HG02678 (cell line): ENCODE results near the gene SOAT1.

ENCODE experiments used
- ATAC-seq: cut with Tn5 transposase; IDR thresholded peaks from one replicate; pipeline ENCODE4 v1.9.1; 2021; ENCODE audit warnings: mild to moderate bottlenecking, moderate library complexity; ENCODE audit not compliant: unreplicated experiment

SOAT1 gene

GRCh38 chr1:179303200-179303785, 9.7 kb downstream of the SOAT1 start:
- no peak for ATAC-seq

- no peak for ATAC-seq
Observed at GRCh38 chr1:179305450-179305849, 11.9 kb downstream of the SOAT1 start.

- ATAC-seq = no peak
Observed at GRCh38 chr1:179310291-179310690, 16.7 kb downstream of the SOAT1 start.

GRCh38 chr1:179310721-179311120, 17.1 kb downstream of the SOAT1 start:
- ATAC-seq = no peak

GRCh38 chr1:179311149-179311700, 17.6 kb downstream of the SOAT1 start:
- ATAC-seq = no peak

- ATAC-seq = no peak
Observed at GRCh38 chr1:179313004-179313403, 19.4 kb downstream of the SOAT1 start.

GRCh38 chr1:179314928-179315327, 21.3 kb downstream of the SOAT1 start:
- no peak for ATAC-seq

GRCh38 chr1:179318491-179318890, 24.9 kb downstream of the SOAT1 start:
- no peak for ATAC-seq

- no peak for ATAC-seq
Observed at GRCh38 chr1:179321533-179322216, 28.1 kb downstream of the SOAT1 start.

- no peak for ATAC-seq
Observed at GRCh38 chr1:179322557-179322956, 29.0 kb downstream of the SOAT1 start.

- no peak for ATAC-seq
Observed at GRCh38 chr1:179323436-179323835, 29.8 kb downstream of the SOAT1 start.

- ATAC-seq = no peak
Observed at GRCh38 chr1:179325836-179326235, 32.2 kb downstream of the SOAT1 start.

GRCh38 chr1:179326746-179327145, 33.1 kb downstream of the SOAT1 start:
- ATAC-seq = no peak

GRCh38 chr1:179327196-179327595, 33.6 kb downstream of the SOAT1 start:
- no peak for ATAC-seq

GRCh38 chr1:179327679-179328078, 34.1 kb downstream of the SOAT1 start:
- ATAC-seq = no peak

GRCh38 chr1:179329862-179330261, 36.3 kb downstream of the SOAT1 start:
- no peak for ATAC-seq

- no peak for ATAC-seq
Observed at GRCh38 chr1:179334440-179334839, 40.8 kb downstream of the SOAT1 start.

- no peak for ATAC-seq
Observed at GRCh38 chr1:179337288-179337687, 43.7 kb downstream of the SOAT1 start.

- ATAC-seq = no peak
Observed at GRCh38 chr1:179337942-179338560, 44.5 kb downstream of the SOAT1 start.

- ATAC-seq = no peak
Observed at GRCh38 chr1:179340918-179341317, 47.3 kb downstream of the SOAT1 start.

- ATAC-seq = no peak
Observed at GRCh38 chr1:179341943-179342547, 48.4 kb downstream of the SOAT1 start.
